HG03354 (cell line): ENCODE results near the gene HBG2.
"Not testable (repeated sequence)": the region's sequence is repeated elsewhere in the genome, so short reads cannot be mapped to it uniquely, and the experiment has no call there.

ENCODE experiments used
- ATAC-seq: cut with Tn5 transposase; IDR thresholded peaks from one replicate; pipeline ENCODE4 v1.9.1; 2021; ENCODE audit warnings: mild to moderate bottlenecking; ENCODE audit not compliant: unreplicated experiment, poor library complexity, severe bottlenecking

HBG2 gene

GRCh38 chr11:5254646-5255413, at the start of gene HBG2:
TSS of gene HBG2 (minus strand) at chr11:5254781. CDS start at chr11:5254728, 53 bp downstream.
- not testable (repeated sequence) for ATAC-seq

- ATAC-seq: no peak
Observed at GRCh38 chr11:5304046-5304445, 49.5 kb upstream of the HBG2 start.

- ATAC-seq: no peak
Observed at GRCh38 chr11:5303626-5304025, 49.0 kb upstream of the HBG2 start.

- no peak for ATAC-seq
Observed at GRCh38 chr11:5301846-5302245, 47.3 kb upstream of the HBG2 start, which contains the start of gene OR51B4. TSS of gene OR51B4 (minus strand) at chr11:5301946. CDS start at chr11:5301946, 0 bp downstream.

GRCh38 chr11:5300251-5300650, 45.7 kb upstream of the HBG2 start:
- ATAC-seq: no peak

- ATAC-seq: no peak
Observed at GRCh38 chr11:5298451-5298850, 43.9 kb upstream of the HBG2 start.

- no peak for ATAC-seq
Observed at GRCh38 chr11:5297721-5298323, 43.2 kb upstream of the HBG2 start.

- not testable (repeated sequence) for ATAC-seq
Observed at GRCh38 chr11:5294342-5294995, 39.9 kb upstream of the HBG2 start.

- ATAC-seq: no peak
Observed at GRCh38 chr11:5293028-5293427, 38.4 kb upstream of the HBG2 start.

- ATAC-seq: peak; percentile 97
Observed at GRCh38 chr11:5291207-5291838, 36.7 kb upstream of the HBG2 start.

GRCh38 chr11:5290106-5290505, 35.5 kb upstream of the HBG2 start:
- no peak for ATAC-seq

- no peak for ATAC-seq
Observed at GRCh38 chr11:5289696-5290095, 35.1 kb upstream of the HBG2 start.

GRCh38 chr11:5288906-5289550, 34.4 kb upstream of the HBG2 start:
- ATAC-seq: no peak

GRCh38 chr11:5288108-5288905, 33.7 kb upstream of the HBG2 start:
- ATAC-seq: no peak

GRCh38 chr11:5286901-5287300, 32.3 kb upstream of the HBG2 start:
- ATAC-seq: no peak

- no peak for ATAC-seq
Observed at GRCh38 chr11:5286351-5286750, 31.8 kb upstream of the HBG2 start.

GRCh38 chr11:5285703-5286340, 31.2 kb upstream of the HBG2 start:
- ATAC-seq: no peak

GRCh38 chr11:5284637-5285036, 30.1 kb upstream of the HBG2 start:
- ATAC-seq: no peak

GRCh38 chr11:5283882-5284281, 29.3 kb upstream of the HBG2 start:
- no peak for ATAC-seq
